CD4-positive, alpha-beta memory T cell (primary cell): ENCODE data around the gene RNF130. TPM values are rescaled to one million over a fixed set of nuclear protein-coding genes. Genes with fewer than 3 reads are reported as not detected.
"Not testable (repeated sequence)": the region's sequence is repeated elsewhere in the genome, so short reads cannot be mapped to it uniquely, and the experiment has no call there.

Experiments used
- CTCF ChIA-PET: fragments of 350-600 bp; sonication (Branson Sonifier 250); formaldehyde crosslinking; loops from one replicate; lab custom pipeline; 2021; ENCODE audit warnings: inconsistent platforms; ENCODE audit not compliant: partially characterized antibody; lab: Charles Lee
- POLR2A ChIA-PET: fragments of 350-600 bp; sonication (Branson Sonifier 250); formaldehyde crosslinking; loops from one replicate; lab custom pipeline; 2021; ENCODE audit not compliant: partially characterized antibody; lab: Charles Lee
- DNase-seq, 5 donors: peaks; one replicate each; pipeline versions ENCODE4 v3.0.0 to v3.0.0-alpha.2; 2020 to 2022; ENCODE audit warnings: mixed read lengths in 1 of 5
- H3K27ac ChIP-seq: one replicate; pipeline ENCODE4 v1.7.0; 2013; ENCODE audit warnings: low read depth, low read length
- H3K27me3 ChIP-seq: 2 replicates; pipeline ENCODE4 v1.7.0; 2013; ENCODE audit warnings: mild to moderate bottlenecking, low read length, moderate library complexity; ENCODE audit not compliant: insufficient read depth
- H3K36me3 ChIP-seq: 2 replicates; pipeline ENCODE4 v1.7.0; 2013; ENCODE audit warnings: mild to moderate bottlenecking, low read length, moderate library complexity; ENCODE audit not compliant: insufficient read depth
- H3K4me1 ChIP-seq: 2 replicates; pipeline ENCODE4 v1.7.0; 2013; ENCODE audit warnings: mild to moderate bottlenecking, low read length, moderate library complexity; ENCODE audit not compliant: insufficient read depth
- H3K4me3 ChIP-seq, 2 donors: one replicate each; pipeline ENCODE4 v1.7.0; 2013; ENCODE audit warnings: low read length in 2 of 2, mild to moderate bottlenecking in 1 of 2
- H3K9me3 ChIP-seq, 2 donors: one replicate each; pipeline ENCODE4 v1.7.0; 2013; ENCODE audit warnings: low read length in 2 of 2, control low read depth in 1 of 2; ENCODE audit not compliant: control insufficient read depth in 1 of 2
- H3K27ac Mint-ChIP-seq, 7 donors: one replicate each; pipeline ENCODE4 v1.8.0; 2020 to 2021; ENCODE audit warnings: mixed read lengths in 7 of 7, mild to moderate bottlenecking in 6 of 7, inconsistent platforms in 3 of 7, moderate library complexity in 3 of 7
- H3K27me3 Mint-ChIP-seq, 2 donors: one replicate each; pipeline ENCODE4 v1.8.0; 2020 to 2021; ENCODE audit warnings: mixed read lengths in 2 of 2
- H3K36me3 Mint-ChIP-seq, 2 donors: one replicate each; pipeline ENCODE4 v1.8.0; 2020 to 2021; ENCODE audit warnings: mixed read lengths in 2 of 2, inconsistent platforms in 1 of 2, mild to moderate bottlenecking in 1 of 2
- H3K4me1 Mint-ChIP-seq, 4 donors: one replicate each; pipeline ENCODE4 v1.8.0; 2020 to 2021; ENCODE audit warnings: mixed read lengths in 4 of 4, mild to moderate bottlenecking in 1 of 4
- H3K4me3 Mint-ChIP-seq, 8 donors: one replicate each; pipeline ENCODE4 v1.8.0; 2020 to 2021; ENCODE audit warnings: mixed read lengths in 8 of 8, mild to moderate bottlenecking in 7 of 8, moderate library complexity in 6 of 8, inconsistent platforms in 3 of 8
- H3K9me3 Mint-ChIP-seq, 8 donors: one replicate each; pipeline ENCODE4 v1.8.0; 2020 to 2021; ENCODE audit warnings: mixed read lengths in 8 of 8, mild to moderate bottlenecking in 5 of 8, inconsistent platforms in 3 of 8, moderate library complexity in 1 of 8
- intact Hi-C: fragments of 100-400 bp; cut with micrococcal nuclease; formaldehyde crosslinking; loops from one replicate; pipeline ENCODE4 v1.15.1; 2023
- polyA plus RNA-seq, 2 donors: library from polyadenylated mRNA; unstranded; fragments of 300-500 nt; fragmentation: Illumina TruSeq; gene quantifications; one replicate each; pipeline ENCODE4 v1.2.3, GENCODE V29; 2021
- total RNA-seq, 2 experiments: library from RNA; stranded (reverse); gene quantifications; one replicate each; pipeline ENCODE4 v1.2.3, GENCODE V29; 2021

Gene RNF130
- total and polyA plus RNA-seq, 4 experiments from 2014 or later: 16.8 to 21.2 (median 18.0) TPM

DNA sequence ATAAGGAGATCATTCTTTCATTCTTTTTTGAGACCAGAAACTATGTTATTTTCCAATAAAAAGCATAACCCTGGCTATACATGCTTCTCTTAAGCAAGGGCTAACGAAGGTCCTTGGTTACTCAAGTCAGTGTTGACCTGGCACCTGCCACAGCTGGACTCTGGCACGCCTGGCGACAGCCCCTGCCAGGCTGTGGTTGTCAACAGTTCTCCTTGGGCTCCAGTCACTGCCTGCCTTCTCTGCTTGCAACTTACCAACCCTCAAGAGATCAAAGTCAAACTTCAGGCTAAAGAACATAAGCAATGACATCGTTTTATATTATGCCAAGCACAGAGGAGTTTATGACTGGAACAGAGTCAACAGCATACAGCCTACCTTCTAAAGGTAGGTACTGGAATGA is 102.4 kb downstream of the RNF130 start:
- H3K27me3 Mint-ChIP-seq: no peaks in the 10 kb centered on the region
- Histone ChIP-seq H3K36me3 (no peaks in the 10 kb centered on the region), H3K9me3 (no peaks in the 10 kb centered on the region), H3K4me3 (no peak overlapping the region), H3K4me1 (no peaks in the 10 kb centered on the region), H3K27ac (no peak overlapping the region), H3K27me3 (no peaks in the 10 kb centered on the region)
- H3K4me3 Mint-ChIP-seq: no peak overlapping the region
- intact Hi-C loops: no loop called here
- POLR2A ChIA-PET: no interaction called here
- peaks cover 0 to 4% (median 3%) of the 10 kb centered on the region in 4 donors for H3K4me1 Mint-ChIP-seq
- H3K27ac Mint-ChIP-seq: no peak overlapping the region
- no peak for DNase-seq
- CTCF ChIA-PET: no interaction called here
- H3K9me3 Mint-ChIP-seq: no peaks in the 10 kb centered on the region
- H3K36me3 Mint-ChIP-seq: peaks cover 20 to 36% of the 10 kb centered on the region in 2 donors

GRCh38 chr5:179967489-179967888 is 104.1 kb downstream of the RNF130 start:
- H3K4me3 ChIP-seq: no peak overlapping the region
- H3K9me3 Mint-ChIP-seq: no peaks in the 10 kb centered on the region
- ChIA-PET POLR2A (no interaction called here), CTCF (no interaction called here)
- H3K27me3 ChIP-seq: no peaks in the 10 kb centered on the region
- DNase-seq: no peak
- intact Hi-C loops: no loop called here
- no peaks in the 10 kb centered on the region for H3K27me3 Mint-ChIP-seq
- H3K36me3 ChIP-seq: no peaks in the 10 kb centered on the region
- H3K4me1 Mint-ChIP-seq: peaks cover 0 to 4% (median 3%) of the 10 kb centered on the region in 4 donors
- H3K27ac ChIP-seq: no peak overlapping the region
- no peaks in the 10 kb centered on the region for H3K9me3 ChIP-seq
- no peak overlapping the region for H3K4me3 Mint-ChIP-seq
- H3K27ac Mint-ChIP-seq: no peak overlapping the region
- H3K36me3 Mint-ChIP-seq: peaks cover 31 to 43% of the 10 kb centered on the region in 2 donors
- no peaks in the 10 kb centered on the region for H3K4me1 ChIP-seq

- H3K9me3 ChIP-seq: no peaks in the 10 kb centered on the region
- H3K9me3 Mint-ChIP-seq: no peaks in the 10 kb centered on the region
- peaks cover 30 to 50% of the 10 kb centered on the region in 2 donors for H3K36me3 Mint-ChIP-seq
- no peaks in the 10 kb centered on the region for H3K4me1 ChIP-seq
- CTCF ChIA-PET: no interaction called here
- H3K4me1 Mint-ChIP-seq: no peaks in the 10 kb centered on the region
- no peak overlapping the region for H3K27ac ChIP-seq
- POLR2A ChIA-PET: no interaction called here
- intact Hi-C loops: no loop called here
- H3K4me3 ChIP-seq: no peak overlapping the region
- no peak overlapping the region for H3K27ac Mint-ChIP-seq
- H3K4me3 Mint-ChIP-seq: no peak overlapping the region
- no peaks in the 10 kb centered on the region for H3K36me3 ChIP-seq
- DNase-seq: no peak
- H3K27me3 Mint-ChIP-seq: no peaks in the 10 kb centered on the region
- H3K27me3 ChIP-seq: no peaks in the 10 kb centered on the region
Observed at GRCh38 chr5:179964015-179964414, 107.5 kb downstream of the RNF130 start.

- H3K4me1 ChIP-seq: no peaks in the 10 kb centered on the region
- H3K4me3 ChIP-seq: no peak overlapping the region
- H3K36me3 ChIP-seq: no peaks in the 10 kb centered on the region
- H3K9me3 ChIP-seq: no peaks in the 10 kb centered on the region
- Mint-ChIP-seq H3K27ac (no peak overlapping the region), H3K4me1 (no peaks in the 10 kb centered on the region), H3K9me3 (no peaks in the 10 kb centered on the region), H3K36me3 (peaks cover 30 to 46% of the 10 kb centered on the region in 2 donors), H3K4me3 (no peak overlapping the region), H3K27me3 (no peaks in the 10 kb centered on the region)
- no peaks in the 10 kb centered on the region for H3K27me3 ChIP-seq
- no peak for DNase-seq
- CTCF ChIA-PET: no interaction called here
- POLR2A ChIA-PET: no interaction called here
- H3K27ac ChIP-seq: no peak overlapping the region
- intact Hi-C loops: no loop called here
Observed at GRCh38 chr5:179963375-179963774, 108.2 kb downstream of the RNF130 start.

GRCh38 chr5:179960204-179960831 is 111.2 kb downstream of the RNF130 start:
- H3K27ac Mint-ChIP-seq: no peak overlapping the region
- intact Hi-C loops: no loop called here
- H3K4me3 ChIP-seq: no peak overlapping the region
- DNase-seq: no peak
- no peaks in the 10 kb centered on the region for H3K36me3 ChIP-seq
- no peaks in the 10 kb centered on the region for H3K9me3 Mint-ChIP-seq
- no peaks in the 10 kb centered on the region for H3K4me1 ChIP-seq
- no peak overlapping the region for H3K4me3 Mint-ChIP-seq
- no peaks in the 10 kb centered on the region for H3K27me3 Mint-ChIP-seq
- H3K36me3 Mint-ChIP-seq: peaks cover 24 to 26% of the 10 kb centered on the region in 2 donors
- no peaks in the 10 kb centered on the region for H3K27me3 ChIP-seq
- ChIA-PET POLR2A (no interaction called here), CTCF (no interaction called here)
- H3K9me3 ChIP-seq: no peaks in the 10 kb centered on the region
- no peaks in the 10 kb centered on the region for H3K4me1 Mint-ChIP-seq
- H3K27ac ChIP-seq: no peak overlapping the region

- ChIA-PET CTCF (no interaction called here), POLR2A (no interaction called here)
- no peak overlapping the region for H3K27ac ChIP-seq
- intact Hi-C loops: no loop called here
- no peak for DNase-seq
- no peak overlapping the region for H3K4me3 Mint-ChIP-seq
- H3K4me1 ChIP-seq: no peaks in the 10 kb centered on the region
- H3K27me3 ChIP-seq: no peaks in the 10 kb centered on the region
- H3K9me3 Mint-ChIP-seq: no peaks in the 10 kb centered on the region
- no peaks in the 10 kb centered on the region for H3K9me3 ChIP-seq
- H3K27me3 Mint-ChIP-seq: no peaks in the 10 kb centered on the region
- no peak overlapping the region for H3K4me3 ChIP-seq
- H3K4me1 Mint-ChIP-seq: no peaks in the 10 kb centered on the region
- no peaks in the 10 kb centered on the region for H3K36me3 ChIP-seq
- peaks cover 26% of the 10 kb centered on the region in 2 donors for H3K36me3 Mint-ChIP-seq
- H3K27ac Mint-ChIP-seq: peak overlapping the region in 1 of 7 donors; percentile 25
Observed at GRCh38 chr5:179959641-179960040, 111.9 kb downstream of the RNF130 start.

DNA sequence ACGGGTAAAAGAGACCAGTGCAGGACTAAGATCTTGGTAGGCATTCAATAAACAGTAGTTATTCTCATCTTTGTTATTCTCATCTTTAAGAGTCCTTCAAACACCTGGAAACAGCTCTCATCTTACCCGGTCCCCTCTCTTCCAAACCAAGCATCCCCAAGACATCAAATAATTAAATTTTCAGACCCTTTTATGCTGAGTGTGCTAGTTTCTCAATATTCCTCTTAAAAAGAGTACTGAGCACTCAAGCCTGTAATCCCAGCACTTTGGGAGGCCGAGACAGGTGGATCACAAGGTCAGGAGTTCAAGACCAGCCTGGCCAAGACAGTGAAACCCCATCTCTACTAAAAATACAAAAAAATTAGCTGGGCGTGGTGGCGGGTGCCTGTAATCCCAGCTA is 112.4 kb downstream of the RNF130 start:
- H3K27me3 Mint-ChIP-seq, H3K9me3 ChIP-seq, intact Hi-C loops, POLR2A ChIA-PET, CTCF ChIA-PET, H3K27ac ChIP-seq, H3K4me1 ChIP-seq, H3K4me1 Mint-ChIP-seq, DNase-seq, H3K36me3 ChIP-seq, H3K4me3 ChIP-seq, H3K27me3 ChIP-seq, H3K4me3 Mint-ChIP-seq, H3K27ac Mint-ChIP-seq, H3K9me3 Mint-ChIP-seq: not testable (repeated sequence)
- H3K36me3 Mint-ChIP-seq: peaks cover 27% of the 10 kb centered on the region in 2 donors
